Upper lobe of right lung (tissue), 1 donor: ENCODE results near the gene OR6B3. TPM values are rescaled to one million over a fixed set of nuclear protein-coding genes. Genes with fewer than 3 reads are reported as not detected.

Experiments used
- ATAC-seq: fragments of 200-7000 bp; cut with Tn5 transposase; one replicate; pipeline ENCODE4 v1.9.1; 2020; ENCODE audit warnings: mild to moderate bottlenecking, moderate library complexity
- DNase-seq: peaks from one replicate; pipeline ENCODE4 v3.0.0-alpha.2; 2020
- H3K27ac ChIP-seq: fragments of 200-600 bp; one replicate; pipeline ENCODE4 v1.8.0; 2022
- H3K27me3 ChIP-seq: fragments of 200-600 bp; one replicate; pipeline ENCODE4 v1.8.0; 2022; ENCODE audit warnings: mild to moderate bottlenecking
- H3K36me3 ChIP-seq: fragments of 200-600 bp; one replicate; pipeline ENCODE4 v1.8.0; 2022
- H3K4me1 ChIP-seq: fragments of 200-600 bp; one replicate; pipeline ENCODE4 v1.8.0; 2022
- H3K4me3 ChIP-seq: fragments of 200-600 bp; one replicate; pipeline ENCODE4 v1.8.0; 2022; ENCODE audit warnings: mild to moderate bottlenecking
- H3K9me3 ChIP-seq: fragments of 200-600 bp; one replicate; pipeline ENCODE4 v1.8.0; 2022
- CTCF ChIP-seq: fragments of 200-600 bp; IDR thresholded peaks from one replicate; pipeline ENCODE4 v1.8.0; 2022; ENCODE audit warnings: antibody characterized with exemption
- intact Hi-C: fragments of 100-400 bp; cut with DNase I; formaldehyde crosslinking; loops from one replicate; pipeline ENCODE4 v1.11.0; 2022
- total RNA-seq: library from RNA; stranded (reverse); fragmentation: NEBNext Ultra II Directional; extraction: Animal tissue kit (Norgen Biotek cat#: 25700); gene quantifications from one replicate; pipeline ENCODE4 v1.2.1, GENCODE V29; 2021
- donor health status: DM: no; HTN: yes; CAD: no; lungs with severe emphysema.

Gene OR6B3
- total RNA-seq, 1 donor from 2014 or later, result not detected

GRCh38 chr2:239997686-239998409 is 55.5 kb downstream of the OR6B3 start:
- no peaks in the 10 kb centered on the region for H3K4me1 ChIP-seq
- H3K27ac ChIP-seq, result no peak overlapping the region
- H3K27me3 ChIP-seq, result no peaks in the 10 kb centered on the region
- ATAC-seq (no peak), DNase-seq (no peak)
- intact Hi-C loops, result no loop called here
- H3K4me3 ChIP-seq, result no peak overlapping the region
- no peak for TF ChIP-seq CTCF
- peaks cover 59% of the 10 kb centered on the region for H3K36me3 ChIP-seq
- no peaks in the 10 kb centered on the region for H3K9me3 ChIP-seq

Other genes starting within 250 kb of the OR6B3 start
- gene NDUFA10, start 28.2 kb downstream of the OR6B3 start, total RNA-seq, result 82.4 TPM
- not detected for gene OR6B2, start 23.1 kb downstream of the OR6B3 start, total RNA-seq
- 98.1 TPM for gene COPS9, start 82.8 kb upstream of the OR6B3 start, total RNA-seq
- not detected for gene OTOS, start 87.1 kb upstream of the OR6B3 start, total RNA-seq